SK-MEL-5 (cell line): ENCODE results near the gene DCPS. TPM values are rescaled to one million over a fixed set of nuclear protein-coding genes. Genes with fewer than 3 reads are reported as not detected.
"Not testable (repeated sequence)": the region's sequence is repeated elsewhere in the genome, so short reads cannot be mapped to it uniquely, and the experiment has no call there.

ENCODE experiments used
- DNase-seq: peaks from one replicate; pipeline ENCODE4 v3.0.0-alpha.2; 2016; ENCODE audit warnings: low read depth, low spot score
- in situ Hi-C: cut with HindIII; loops from 2 replicates; pipeline ENCODE4 v1.10.0; 2016; ENCODE audit warnings: low sequenced_read_pairs, high pct_unique_total_duplicates, low pct_unique_long_range_greater_than_20kb
- total RNA-seq: library from RNA; depleted of rRNA; stranded (reverse); fragments of >200 nt; shearing (Covaris generic); gene quantifications from 2 replicates; pipeline ENCODE4 v1.2.3, GENCODE V29; 2014

The DCPS gene
- total RNA-seq, 1 experiment from 2014 or later, result 9.5 TPM

DNA sequence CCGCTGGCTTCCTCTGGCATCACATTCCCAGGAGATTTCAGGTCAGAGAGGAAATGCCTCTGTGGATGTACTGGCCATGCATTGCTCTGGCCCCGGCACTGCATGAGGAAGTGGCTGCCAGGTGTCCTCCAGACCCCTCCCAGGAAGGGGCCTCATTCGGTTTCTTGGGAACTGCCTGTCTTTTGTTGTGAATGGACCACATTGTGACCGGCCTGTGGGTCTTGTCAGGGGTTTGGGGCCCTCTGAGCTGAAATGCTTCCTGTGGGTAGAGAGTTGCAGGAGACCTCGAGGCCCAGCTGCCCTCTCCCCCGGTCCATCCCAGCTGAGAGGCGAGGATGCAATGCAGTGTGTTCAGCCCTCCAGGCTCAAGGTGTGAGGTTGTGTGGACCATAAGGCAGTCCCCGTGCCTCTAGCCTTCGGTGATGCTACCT is 32.8 kb downstream of the DCPS start:
- no peak for DNase-seq

DNA sequence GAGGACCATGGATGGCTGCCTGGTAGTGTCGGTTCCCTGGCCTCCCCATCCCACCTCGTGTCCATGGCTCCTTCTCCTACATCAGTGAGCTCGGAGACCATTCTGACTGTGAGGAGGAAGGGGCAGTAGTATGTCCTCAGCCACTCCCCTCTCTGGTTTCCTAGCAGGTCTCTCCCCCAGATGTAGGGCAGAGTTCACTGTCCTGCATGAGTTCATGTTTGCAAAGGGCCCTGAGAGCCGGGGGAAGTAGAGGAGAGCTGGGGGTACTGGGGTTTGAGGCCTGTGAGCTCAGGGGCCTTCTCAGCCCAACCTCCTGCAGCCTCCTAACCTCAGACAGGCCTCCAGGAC is 33.2 kb downstream of the DCPS start:
- DNase-seq, result no peak

More for the DNA sequence above, 32.8 kb downstream of the DCPS start:
- in situ Hi-C loops, result no loop called here

DNA sequence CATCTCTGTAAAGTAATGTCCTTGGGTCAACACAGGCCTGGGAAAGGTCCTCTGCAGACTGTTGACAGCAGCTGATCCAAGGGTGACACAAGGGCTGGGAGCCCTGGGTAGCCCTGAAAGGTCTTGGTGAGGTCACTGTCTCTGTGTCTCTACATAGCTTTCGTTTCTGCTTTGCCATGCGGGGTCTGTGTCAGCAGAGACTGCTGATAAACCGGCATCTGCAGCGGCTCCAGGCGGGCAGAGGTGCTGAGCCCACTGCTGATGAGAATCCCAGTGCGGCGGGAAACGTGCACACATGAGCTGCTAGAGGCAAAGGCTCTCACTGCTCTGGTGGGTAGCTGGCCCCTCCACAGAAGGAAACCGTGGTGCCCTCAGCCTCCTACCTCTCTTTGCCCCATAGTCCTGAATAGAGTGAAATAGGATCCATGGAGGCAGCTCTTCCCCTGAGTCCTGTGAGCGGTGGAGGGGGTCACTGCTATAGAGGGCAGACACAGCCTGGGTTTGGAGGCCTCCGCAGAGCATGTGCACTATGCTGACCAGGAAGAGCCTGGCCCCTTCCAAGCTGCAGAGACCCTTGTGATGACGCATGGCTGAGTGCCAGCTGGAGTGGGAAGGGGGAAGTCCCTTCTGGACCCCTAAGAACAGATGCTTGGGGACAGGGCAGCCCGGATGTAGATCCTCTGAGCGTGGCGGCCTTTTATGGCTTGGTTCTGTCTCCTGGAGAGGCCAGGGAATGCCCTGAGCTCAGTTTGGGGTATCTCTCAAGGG is 33.8 kb downstream of the DCPS start:
- in situ Hi-C loops, result no loop called here
- no peak for DNase-seq

More for the DNA sequence above, 33.2 kb downstream of the DCPS start:
- in situ Hi-C loops, result no loop called here

DNA sequence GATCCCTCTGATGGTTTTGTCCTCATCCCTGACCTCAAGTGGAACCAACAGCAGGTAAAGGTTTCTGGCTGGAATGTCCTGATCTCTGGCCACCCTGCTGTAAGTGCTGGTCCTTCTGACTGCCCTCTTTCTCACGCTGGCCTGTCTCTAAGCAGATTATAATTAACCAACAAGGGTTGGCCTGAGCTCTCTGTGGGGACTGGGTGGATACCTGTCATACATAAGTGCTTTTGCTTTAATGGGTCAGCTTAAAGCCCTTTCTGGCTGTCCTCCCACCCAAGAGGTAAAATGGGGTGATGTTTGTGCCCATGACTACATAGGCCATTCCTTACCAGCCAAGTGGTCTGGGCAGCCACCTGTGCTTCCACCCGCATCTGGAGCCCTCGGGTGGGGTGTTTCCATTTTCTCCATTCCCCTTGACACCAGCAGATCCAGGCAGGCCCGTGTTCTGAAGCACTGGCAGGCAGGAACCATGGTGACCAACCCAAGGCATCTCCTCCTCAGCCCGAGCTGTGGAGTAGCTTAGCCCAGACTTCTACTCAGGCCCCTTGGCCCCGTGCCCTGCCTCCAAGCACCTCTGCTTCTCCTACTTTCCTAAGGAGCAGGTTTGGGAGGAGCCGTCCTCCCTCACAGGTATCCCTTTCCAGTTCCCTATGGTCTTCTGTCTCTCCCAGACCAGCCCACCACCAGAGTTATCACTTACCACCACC is 34.6 kb downstream of the DCPS start:
- DNase-seq, result no peak
- in situ Hi-C loops, result no loop called here

DNA sequence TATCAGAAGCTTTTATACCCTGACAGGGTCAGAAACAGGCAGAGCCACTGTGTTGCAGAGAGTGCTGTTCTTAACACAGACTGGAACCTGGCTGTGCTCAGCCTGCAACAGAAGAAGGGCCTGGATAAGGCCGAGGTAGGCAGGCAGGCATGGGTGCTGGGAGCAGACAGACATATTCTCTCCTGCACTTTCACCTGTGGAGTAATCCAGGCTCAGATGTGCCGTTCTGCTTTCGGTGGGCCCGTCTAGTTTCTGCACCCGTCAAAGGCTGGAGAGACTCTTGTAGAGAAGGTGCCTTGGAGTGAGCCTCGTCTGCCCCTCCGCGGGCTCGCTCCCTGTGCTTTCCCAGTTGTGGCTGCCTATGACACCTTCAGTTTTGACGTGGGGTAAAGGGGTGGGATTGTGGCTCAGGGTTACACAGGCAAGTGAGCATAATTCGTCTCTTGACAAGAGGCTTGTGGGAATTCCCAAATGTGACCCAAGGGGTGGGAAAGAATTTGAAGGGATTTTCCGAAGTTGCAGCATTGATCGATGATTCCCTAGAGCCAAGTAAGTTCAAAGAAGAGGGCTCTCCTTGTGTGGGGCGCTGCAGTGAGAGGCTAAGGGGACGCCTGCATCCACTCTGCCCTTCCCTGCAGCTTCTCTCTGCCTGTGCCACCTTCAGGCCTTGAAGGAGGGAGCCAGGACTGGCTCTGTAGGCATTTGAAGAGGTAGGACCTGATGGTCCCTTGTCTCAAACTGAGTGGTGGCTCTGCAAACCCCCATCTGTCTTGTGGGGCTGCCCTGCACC is 35.4 kb downstream of the DCPS start:
- no peak for DNase-seq
- in situ Hi-C loops, result no loop called here

DNA sequence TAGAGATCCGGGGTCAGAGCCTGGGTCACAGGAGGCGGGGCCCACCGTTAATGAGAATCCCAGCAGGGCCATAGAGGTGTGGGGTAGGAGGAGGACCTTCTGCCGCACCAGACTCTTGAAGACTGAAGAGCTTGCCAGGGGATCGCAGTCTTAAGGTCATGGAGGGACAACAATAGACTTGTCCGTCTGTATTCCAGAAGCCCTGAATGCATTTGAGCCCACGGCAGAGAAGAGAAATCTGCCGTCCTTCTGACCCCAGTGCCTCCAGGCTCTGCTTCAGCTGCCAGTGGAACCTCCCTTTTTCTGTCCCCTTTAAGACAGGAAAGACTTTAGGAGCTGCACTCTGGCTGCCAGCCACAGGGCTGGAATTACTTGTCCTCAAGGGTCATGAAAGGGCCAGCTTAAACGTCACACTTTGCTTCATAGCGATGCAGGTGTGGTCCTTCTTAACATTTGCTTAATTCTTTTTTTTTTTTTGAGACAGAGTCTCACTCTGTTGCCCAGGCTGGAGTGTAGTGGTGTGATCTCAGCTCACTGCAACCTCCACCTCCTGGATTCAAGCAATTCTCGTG is 36.1 kb downstream of the DCPS start:
- in situ Hi-C loops, result no loop called here
- no peak for DNase-seq

DNA sequence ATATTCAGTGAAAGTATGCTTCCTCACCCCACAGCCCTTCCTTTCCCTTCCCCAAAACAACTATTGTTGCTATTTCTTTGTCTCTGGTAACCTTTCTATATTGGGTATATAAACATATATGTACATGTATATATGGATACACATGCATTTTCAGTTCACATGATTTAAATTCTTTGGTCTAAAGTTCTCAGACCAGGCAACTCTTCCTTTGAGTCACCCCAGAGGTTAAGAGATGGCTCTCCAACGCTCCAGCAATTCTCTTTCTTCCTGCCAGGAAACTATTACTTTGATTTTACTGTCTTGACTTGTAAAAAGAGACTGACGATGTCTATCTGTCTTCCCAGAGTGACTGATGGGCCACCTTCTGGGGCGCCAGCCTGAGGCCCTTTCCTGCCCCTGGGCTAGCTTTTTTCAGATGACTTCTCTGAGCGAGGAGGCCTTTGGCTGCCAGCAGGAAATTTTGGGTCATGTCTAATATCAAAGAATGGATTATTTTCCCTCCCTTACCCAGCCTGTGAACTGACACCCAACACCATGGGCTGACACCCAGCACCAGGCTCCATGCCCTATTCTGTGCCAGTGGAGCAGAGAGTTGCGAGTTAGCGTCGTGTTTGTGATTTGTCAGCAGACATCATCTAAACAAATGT is 37.2 kb downstream of the DCPS start:
- in situ Hi-C loops, result no loop called here
- no peak for DNase-seq

DNA sequence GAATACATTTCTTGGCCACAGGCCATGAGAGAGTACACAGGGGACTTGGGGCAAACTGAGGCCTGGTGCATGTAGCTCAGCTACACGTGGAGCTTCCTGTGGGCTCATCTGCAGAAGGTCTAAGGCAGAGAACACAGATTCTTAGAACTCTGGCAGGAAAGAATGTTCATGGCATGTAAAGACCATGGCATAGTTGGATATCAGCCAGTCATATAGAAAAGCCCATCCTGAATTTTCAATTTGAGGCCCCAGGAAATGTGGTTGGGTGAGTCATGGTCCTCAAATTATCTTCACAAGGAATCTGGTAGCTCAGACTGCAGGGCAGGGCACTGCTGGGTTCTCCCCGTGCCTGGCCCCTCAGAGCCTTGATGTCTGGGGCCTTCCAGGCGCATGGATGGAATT is 37.9 kb downstream of the DCPS start:
- in situ Hi-C loops, result no loop called here
- no peak for DNase-seq

DNA sequence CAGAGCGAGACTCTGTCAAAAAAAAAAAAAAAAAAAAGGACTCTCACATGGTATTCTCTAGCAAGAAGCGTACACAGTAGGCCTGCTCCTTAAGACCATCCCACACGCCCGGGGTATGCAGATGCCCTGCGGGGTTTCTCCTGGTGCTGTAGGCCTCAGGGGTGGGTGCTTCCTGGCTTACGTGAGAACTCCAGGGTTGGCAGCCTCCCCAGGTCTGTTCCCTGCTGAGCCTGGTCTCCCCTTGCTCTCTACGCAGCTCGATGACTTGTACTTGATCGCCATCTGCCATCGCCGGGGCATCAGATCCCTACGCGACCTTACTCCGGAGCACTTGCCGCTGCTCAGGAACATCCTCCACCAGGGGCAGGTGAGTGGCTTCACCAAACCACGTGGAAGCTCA is 39.2 kb downstream of the DCPS start:
- DNase-seq, result no peak
- in situ Hi-C loops, result no loop called here

DNA sequence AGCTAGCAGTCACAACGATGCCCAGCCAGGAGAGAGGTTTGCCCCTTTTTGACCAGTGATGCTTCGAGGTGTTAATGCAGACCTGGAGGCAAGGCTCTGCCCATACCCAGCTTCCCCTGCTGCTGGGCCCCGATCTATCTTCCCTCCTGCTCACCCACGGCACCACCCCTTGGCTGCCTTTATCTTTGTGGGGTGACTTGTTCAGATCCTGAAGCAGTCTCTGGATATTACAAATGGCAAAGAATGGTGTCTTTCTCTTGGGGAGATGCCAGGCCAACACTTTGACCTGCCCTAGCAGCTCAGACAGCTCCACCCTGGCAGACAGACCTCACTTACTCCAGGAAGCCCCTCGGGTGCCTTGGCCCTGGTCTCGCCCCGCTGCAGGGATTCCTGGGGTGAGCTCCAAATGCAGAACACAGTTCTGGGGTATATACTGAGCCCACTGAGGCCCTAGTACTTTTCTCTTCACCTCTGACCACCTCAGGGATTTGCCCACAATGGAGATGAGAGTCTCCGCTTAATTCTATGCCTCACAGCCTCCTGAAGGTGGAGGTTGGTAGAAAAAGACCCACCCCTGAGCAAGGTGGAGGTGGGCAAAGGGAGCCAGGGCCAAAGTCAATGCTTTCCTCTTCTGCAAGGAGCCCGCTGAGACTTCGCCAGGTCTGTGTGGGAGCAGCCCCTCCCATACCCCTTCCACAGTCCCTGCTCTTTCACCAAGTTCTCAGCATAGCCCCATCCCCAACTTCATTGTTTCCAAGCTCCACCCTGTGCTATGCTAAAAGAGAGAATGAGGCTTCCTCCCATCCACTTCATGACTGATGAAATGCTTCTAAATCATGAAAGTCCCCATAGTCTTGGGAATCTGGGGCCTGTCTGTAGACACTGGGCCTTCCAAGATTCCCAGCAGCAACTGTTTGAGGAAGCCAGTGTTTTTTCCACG is 40.6 kb downstream of the DCPS start:
- in situ Hi-C loops, result no loop called here
- no peak for DNase-seq

DNA sequence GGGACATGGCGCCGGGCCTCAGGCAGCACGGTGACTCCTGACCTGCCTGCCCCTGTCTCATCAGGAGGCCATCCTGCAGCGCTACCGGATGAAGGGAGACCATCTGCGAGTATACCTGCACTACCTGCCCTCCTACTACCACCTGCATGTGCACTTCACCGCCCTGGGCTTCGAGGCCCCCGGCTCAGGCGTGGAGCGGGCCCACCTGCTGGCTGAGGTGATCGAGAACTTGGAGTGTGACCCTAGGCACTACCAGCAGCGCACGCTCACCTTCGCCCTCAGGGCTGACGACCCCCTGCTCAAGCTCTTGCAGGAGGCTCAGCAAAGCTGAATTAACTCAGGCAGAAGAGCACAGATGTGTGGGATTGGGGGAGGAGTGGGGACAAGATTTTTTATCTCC is 41.4 kb downstream of the DCPS start:
- no peak for DNase-seq
- in situ Hi-C loops, result no loop called here

DNA sequence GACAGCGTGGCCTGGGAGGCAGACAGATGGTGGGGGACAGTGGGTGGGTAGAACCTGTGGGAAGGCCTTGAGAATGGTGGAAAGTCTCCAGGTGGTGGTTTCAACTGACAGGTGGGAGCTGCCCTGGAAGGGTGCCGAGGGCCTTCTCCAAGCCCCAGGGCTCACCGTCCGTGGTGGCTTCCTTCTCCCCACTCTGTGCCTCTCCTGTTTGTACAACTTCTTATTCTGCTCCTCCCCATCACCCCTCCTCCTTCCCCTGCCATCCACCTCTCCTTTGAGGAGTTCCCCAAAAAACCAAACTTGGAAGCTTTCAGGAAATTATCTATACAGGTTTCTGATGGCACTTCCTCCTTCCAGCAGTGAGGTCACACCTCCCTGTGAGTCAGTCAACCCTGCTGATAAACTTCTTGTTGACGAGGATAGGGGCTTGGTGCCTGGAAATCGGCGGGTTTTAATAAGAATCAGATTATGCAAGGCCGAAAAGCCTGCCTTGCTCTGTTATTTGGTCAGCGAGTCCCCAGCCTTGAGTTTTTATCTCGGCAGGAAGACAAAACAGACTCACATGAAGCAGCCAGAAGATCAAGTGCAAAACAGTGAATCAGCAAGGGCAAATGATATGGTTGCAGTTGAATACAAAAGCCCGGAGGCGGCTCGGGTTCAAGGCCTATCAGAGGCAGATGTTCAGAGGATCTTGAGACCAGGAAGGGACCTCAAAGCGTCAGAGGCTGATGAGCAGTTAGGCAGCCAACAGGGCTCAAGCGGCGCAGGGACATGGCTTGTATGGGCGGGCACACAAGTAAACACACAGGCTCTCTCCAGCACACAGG is 42.1 kb downstream of the DCPS start:
- no peak for DNase-seq
- in situ Hi-C loops, result no loop called here

DNA sequence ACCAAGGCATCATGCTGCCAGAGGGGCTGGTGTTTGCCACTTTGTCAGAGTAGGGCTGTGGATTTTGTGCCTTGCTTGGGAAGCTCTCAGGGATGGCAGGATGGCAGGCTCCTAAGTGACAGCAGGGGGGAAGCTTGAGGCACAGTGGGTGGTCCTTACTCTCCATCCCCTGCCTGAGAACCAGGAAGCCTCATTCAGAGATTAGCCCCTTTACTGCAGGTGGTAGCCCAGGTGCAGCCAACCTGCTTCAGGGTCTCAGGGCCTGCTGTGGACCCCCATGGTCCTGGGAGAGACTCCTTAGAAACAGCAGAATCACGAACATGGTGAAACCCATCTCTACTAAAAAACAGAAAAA is 42.7 kb downstream of the DCPS start:
- DNase-seq, result no peak
- in situ Hi-C loops, result no loop called here

DNA sequence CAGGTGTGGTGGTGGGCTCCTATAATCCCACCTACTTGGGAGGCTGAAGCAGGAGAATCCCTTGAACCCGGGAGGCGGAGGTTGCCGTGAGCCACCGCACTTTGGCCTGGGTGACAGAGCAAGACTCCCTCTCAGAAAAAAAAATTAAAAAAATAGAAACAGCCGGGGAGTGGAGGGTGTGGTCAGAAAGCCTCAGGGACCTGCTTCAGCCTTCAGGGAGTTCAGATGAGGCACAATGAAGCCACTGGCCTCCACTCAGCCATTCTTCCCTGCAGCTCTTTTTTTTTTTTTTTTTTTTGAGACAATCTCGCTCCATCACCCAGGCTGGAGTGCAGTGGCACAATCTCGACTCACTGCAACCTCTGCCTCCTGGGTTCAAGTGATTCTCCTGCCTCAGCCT is 43.1 kb downstream of the DCPS start:
- DNase-seq, in situ Hi-C loops: not testable (repeated sequence)

DNA sequence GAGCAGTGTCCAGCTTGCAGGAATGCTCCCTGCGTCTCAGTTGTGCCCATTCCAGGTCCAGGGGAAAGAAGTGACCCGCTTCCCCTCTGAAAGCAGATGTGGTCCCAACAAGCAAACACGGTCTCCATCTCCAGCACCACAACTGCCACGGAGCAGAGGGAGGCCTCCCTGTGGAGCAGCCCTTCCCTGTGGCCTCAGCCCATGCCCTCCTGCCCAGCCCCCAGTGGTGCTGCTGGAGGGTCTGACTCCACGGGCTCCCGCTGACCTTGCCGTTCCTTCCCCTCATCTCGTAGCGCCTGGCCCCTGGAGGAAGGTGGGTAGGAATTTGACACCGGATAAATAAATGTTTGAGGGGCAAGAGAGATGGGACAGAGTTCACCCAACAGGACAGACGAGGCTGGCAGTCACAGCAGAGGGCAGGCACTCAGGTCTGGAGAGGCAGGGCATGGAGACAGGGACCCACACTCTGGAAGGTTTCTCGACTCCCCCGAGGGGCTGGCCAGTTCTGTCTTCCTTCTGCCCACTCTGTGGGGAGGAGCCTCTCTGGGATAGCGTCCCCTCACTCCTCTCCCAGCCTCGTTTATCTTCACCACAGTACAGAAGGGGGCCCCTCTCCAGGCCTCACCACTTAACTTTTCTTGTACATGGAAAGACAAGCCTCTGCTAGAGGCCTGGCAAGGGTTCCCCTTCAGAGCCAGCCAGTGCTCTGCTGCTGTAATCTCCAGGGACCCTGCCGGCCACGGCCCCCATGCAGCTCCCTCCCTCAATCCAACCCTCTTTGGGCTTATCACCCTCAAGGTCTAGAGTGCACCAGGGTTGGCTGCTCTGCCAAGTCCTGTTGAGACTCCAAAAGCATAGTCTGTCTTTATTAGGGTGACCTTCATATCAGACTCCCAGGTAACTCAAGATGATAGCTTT is 44.1 kb downstream of the DCPS start:
- DNase-seq, result no peak
- in situ Hi-C loops, result no loop called here
